K562 (cell line): ENCODE results near the gene TPX2. TPM values are rescaled to one million over a fixed set of nuclear protein-coding genes. Genes with fewer than 3 reads are reported as not detected.

Experiments used
- ATAC-seq: fragments of 200-7000 bp; cut with Tn5 transposase; 3 replicates; pipeline ENCODE4 v1.9.1; 2020; ENCODE audit warnings: moderate library complexity
- BruUV-seq: library from RNA; stranded (reverse); fragments of 400-500 nt; replicated peaks from 2 replicates; lab custom pipeline; 2021; lab: Mats Ljungman, UMichigan
- CTCF ChIA-PET: fragments of 300-600 bp; formaldehyde crosslinking; extraction: SDS; loops from one replicate; lab custom pipeline; 2021; ENCODE audit warnings: low intra/inter-chr PET ratio; lab: Yijun Ruan, JAX
- POLR2A ChIA-PET: fragments of 300-600, 350-650 bp; sonication (Branson Sonifier 250); formaldehyde crosslinking; extraction: SDS; loops from one replicate; lab custom pipeline; 2021; ENCODE audit warnings: antibody characterized with exemption, inconsistent platforms; lab: Yijun Ruan, JAX
- DNase-seq, 4 experiments: peaks; one replicate each; pipeline versions ENCODE4 v3.0.0 to v3.0.0-alpha.2; 2011 to 2018; ENCODE audit warnings: low spot score in 3 of 4, mixed read lengths in 3 of 4; ENCODE audit errors: extremely low read depth in 1 of 4
- FAIRE-seq: peaks from 2 replicates; lab custom pipeline; 2011; peaks lifted over from hg19 to GRCh38; lab: Jason Lieb, UNC
- H2AFZ ChIP-seq: 2 replicates; pipeline ENCODE4 v1.6.0; 2011; ENCODE audit warnings: low read depth, low read length, control low read depth, inconsistent platforms
- H3K27ac ChIP-seq: fragments of 200-600 bp; 3 replicates; pipeline ENCODE4 v1.8.0; 2011; ENCODE audit warnings: low read depth, mild to moderate bottlenecking, control low read depth, inconsistent platforms, low read length, moderate library complexity, mixed read lengths; ENCODE audit errors: extremely low read depth
- H3K27me3 ChIP-seq, 2 experiments: fragments of 300-600 bp in 1 of 2; 2 replicates in 1 of 2; 3 replicates in 1 of 2; pipeline versions ENCODE4 v1.6.0 to v1.8.0; 2011; ENCODE audit warnings: inconsistent platforms in 2 of 2, low read length in 2 of 2, mild to moderate bottlenecking in 1 of 2, mixed read lengths in 1 of 2, moderate library complexity in 1 of 2; ENCODE audit not compliant: control insufficient read depth in 2 of 2, insufficient read depth in 2 of 2
- H3K36me3 ChIP-seq: fragments of 300-600 bp; 3 replicates; pipeline ENCODE4 v1.8.0; 2011; ENCODE audit warnings: mild to moderate bottlenecking, low read length, inconsistent platforms; ENCODE audit not compliant: control insufficient read depth, insufficient read depth
- H3K4me1 ChIP-seq, 2 experiments: fragments of 200-600 bp in 1 of 2; replicated peaks in 1 of 2; 2 replicates in 1 of 2; 3 replicates in 1 of 2; pipeline versions ENCODE4 v1.5.1 to v1.8.0; 2011; ENCODE audit warnings: inconsistent platforms in 2 of 2, low read length in 2 of 2, mild to moderate bottlenecking in 1 of 2, mixed read lengths in 1 of 2, moderate library complexity in 1 of 2; ENCODE audit not compliant: control insufficient read depth in 2 of 2, insufficient read depth in 2 of 2
- H3K4me2 ChIP-seq: 2 replicates; pipeline ENCODE4 v1.6.1; 2011; ENCODE audit warnings: low read length, control low read depth, inconsistent platforms, mixed read lengths; ENCODE audit not compliant: insufficient read depth
- H3K4me3 ChIP-seq: fragments of 200-600 bp; sonication (generic), shearing (Covaris generic); 2 replicates; pipeline ENCODE4 v1.5.1; 2016; ENCODE audit warnings: control low read depth, inconsistent platforms
- H3K79me2 ChIP-seq: fragments of 200-600 bp; 3 replicates; pipeline ENCODE4 v1.8.0; 2011; ENCODE audit warnings: low read length, inconsistent platforms; ENCODE audit not compliant: control insufficient read depth, insufficient read depth
- H3K9ac ChIP-seq, 2 experiments: 2 replicates each; pipeline versions ENCODE4 v1.6.0 to v1.6.1; 2011; ENCODE audit warnings: low read depth in 2 of 2, low read length in 2 of 2, control low read depth in 1 of 2, inconsistent platforms in 1 of 2, mild to moderate bottlenecking in 1 of 2, mixed read lengths in 1 of 2; ENCODE audit not compliant: insufficient read depth in 1 of 2
- H3K9me1 ChIP-seq: one replicate; pipeline ENCODE4 v1.6.0; 2011; ENCODE audit warnings: inconsistent platforms, mild to moderate bottlenecking, low read length, moderate library complexity; ENCODE audit not compliant: control insufficient read depth, insufficient read depth
- H3K9me3 ChIP-seq: replicated peaks from 2 replicates; pipeline ENCODE4 v1.5.1; 2011; ENCODE audit warnings: low read depth, low read length, inconsistent platforms; ENCODE audit not compliant: control insufficient read depth, insufficient read depth
- H4K20me1 ChIP-seq: replicated peaks from 2 replicates; pipeline ENCODE4 v1.6.1; 2011; ENCODE audit warnings: low read length, inconsistent platforms, mixed read lengths; ENCODE audit not compliant: control insufficient read depth, insufficient read depth
- CREB3 ChIP-seq: fragments of 450-650 bp; conservative IDR thresholded peaks from 2 replicates; pipeline ENCODE4 v1.6.1; 2016; ENCODE audit warnings: missing genetic modification characterization, low read depth, mild to moderate bottlenecking, missing compliant biosample characterization, moderate library complexity
- HDAC8 ChIP-seq: fragments of 450-650 bp; IDR thresholded peaks from 2 replicates; pipeline ENCODE4 v1.6.1; 2016; ENCODE audit warnings: mild to moderate bottlenecking, missing genetic modification characterization, moderate library complexity, missing compliant biosample characterization
- JUNB ChIP-seq: fragments of 450-650 bp; formaldehyde crosslinking; conservative IDR thresholded peaks from 2 replicates; pipeline ENCODE4 v1.4.0; 2020; ENCODE audit warnings: mild to moderate bottlenecking
- WGBS: fragments of 100-300 bp; shearing (Covaris generic); methylation state at CpG from one replicate; pipeline ENCODE4 v1.1.6; 2016; ENCODE audit warnings: low coverage, mixed read lengths; ENCODE audit not compliant: insufficient coverage; ENCODE audit errors: missing lambda C conversion rate; 5-methylcytosine and 5-hydroxymethylcytosine counted together
- in situ Hi-C: fragments of 300-500 bp; cut with MboI; formaldehyde crosslinking; loops from 4 replicates; pipeline ENCODE4 v1.15.0; 2018; ENCODE audit warnings: inconsistent platforms, mixed read lengths
- intact Hi-C: fragments of 100-400 bp; cut with micrococcal nuclease; formaldehyde crosslinking; loops from 2 replicates; pipeline ENCODE4 v1.14.2; 2022
- polyA plus RNA-seq, 8 experiments: library from polyadenylated mRNA; depleted of rRNA in 4 of 8; stranded (reverse) in 5 of 8; unstranded in 3 of 8; fragments of >200 nt; fragmentation: Nextera tagmentation in 2 of 8; fragmentation: Illumina TruSeq in 1 of 8; extraction: Ambion mirVana in 2 of 8; extraction: Trizol in 1 of 8; gene quantifications; 2 replicates each; pipeline versions ENCODE4 v1.2.1 to v1.2.3, GENCODE V29; 2011 to 2014; ENCODE audit warnings: inconsistent platforms in 1 of 8, missing spikeins in 1 of 8
- total RNA-seq, 7 experiments: library from RNA; depleted of rRNA in 6 of 7; stranded (reverse); fragments of >200 nt in 6 of 7; fragmentation: Illumina TruSeq in 2 of 7; extraction: Trizol in 2 of 7; gene quantifications; 2 replicates each; pipeline versions ENCODE4 v1.2.1 to v1.2.3, GENCODE V29; 2011 to 2021; ENCODE audit warnings: low replicate concordance in 1 of 7

TPX2 gene
- total and polyA plus RNA-seq, 9 of the 15 experiments (the other 6 are each of a cell fraction or from before 2014, with no cell fraction given): 48.0 to 241 (median 133) TPM

- intact Hi-C loops: no loop called here
- Histone ChIP-seq H2AFZ (no peak overlapping the region), H3K79me2 (no peaks in the 10 kb centered on the region), H3K4me2 (no peak overlapping the region), H3K36me3 (no peaks in the 10 kb centered on the region), H3K9ac (peak overlapping the region in 1 of 2 experiments; percentile 21; a peak in 1 of 4 replicates), H3K27me3 (peaks cover 5 to 15% of the 10 kb centered on the region in 2 experiments; a peak in 4 of 5 replicates), H3K9me3 (no peaks in the 10 kb centered on the region), H3K27ac (no peak overlapping the region), H3K4me1 (peaks cover under 1 to 39% of the 10 kb centered on the region in 2 experiments), H3K4me3 (no peak overlapping the region), H4K20me1 (peaks cover 7% of the 10 kb centered on the region; the same call in 1 of the 2 replicates), H3K9me1 (no peaks in the 10 kb centered on the region)
- 43% methylated on average over 5 of the region's 5 CpGs for WGBS
- in situ Hi-C loops: loop anchor here (25.0 kb wide), 1 partner anchor 818 kb away; the partner anchor contains the start of gene C20orf203
- POLR2A ChIA-PET: no interaction called here
- no TSS peak for BruUV-seq
- CTCF ChIA-PET: no interaction called here
- no peak for ATAC-seq
- TF ChIP-seq CREB3 (tag): no peak
- TF ChIP-seq HDAC8 (tag): no peak
- TF ChIP-seq JUNB (CRISPR knock-in tag): no peak
- no peak for DNase-seq
- no peak for FAIRE-seq
Observed at GRCh38 chr20:31843881-31844280, 104.8 kb downstream of the TPX2 start.
